Measurements from ENCODE around the gene CMIP.

CMIP gene

GRCh38 chr16:81607805-81608522 is 163.4 kb downstream of the CMIP start:
- DNase-seq (ENCODE audit: low read depth in 2 of 2): no peak

GRCh38 chr16:81608523-81609209 is 164.1 kb downstream of the CMIP start:
- no peak for DNase-seq (ENCODE audit: low read depth in 2 of 2)

GRCh38 chr16:81609323-81609892 is 164.8 kb downstream of the CMIP start:
- DNase-seq (ENCODE audit: low read depth in 2 of 2): no peak

- DNase-seq (ENCODE audit: low read depth in 2 of 2): no peak
Observed at GRCh38 chr16:81610144-81610842, 165.7 kb downstream of the CMIP start.

- no peak for DNase-seq (ENCODE audit: low read depth in 2 of 2)
Observed at GRCh38 chr16:81610936-81611335, 166.3 kb downstream of the CMIP start.

- DNase-seq (ENCODE audit: low read depth in 2 of 2): no peak
Observed at GRCh38 chr16:81611721-81612120, 167.1 kb downstream of the CMIP start.

- DNase-seq (ENCODE audit: low read depth in 2 of 2): no peak
Observed at GRCh38 chr16:81612351-81613163, 167.9 kb downstream of the CMIP start.

GRCh38 chr16:81614171-81614570 is 169.6 kb downstream of the CMIP start:
- DNase-seq (ENCODE audit: low read depth in 2 of 2): no peak

GRCh38 chr16:81614654-81615359 is 170.2 kb downstream of the CMIP start:
- no peak for DNase-seq (ENCODE audit: low read depth in 2 of 2)

GRCh38 chr16:81615411-81615810 is 170.8 kb downstream of the CMIP start:
- no peak for DNase-seq (ENCODE audit: low read depth in 2 of 2)

GRCh38 chr16:81615833-81616232 is 171.2 kb downstream of the CMIP start:
- no peak for DNase-seq (ENCODE audit: low read depth in 2 of 2)

- DNase-seq (ENCODE audit: low read depth in 2 of 2): peak; percentile 60 to 71
Observed at GRCh38 chr16:81616321-81617020, 171.9 kb downstream of the CMIP start.

GRCh38 chr16:81617021-81617346 is 172.4 kb downstream of the CMIP start:
- DNase-seq (ENCODE audit: low read depth in 2 of 2): no peak

- DNase-seq (ENCODE audit: low read depth in 2 of 2): no peak
Observed at GRCh38 chr16:81618187-81618586, 173.6 kb downstream of the CMIP start.

GRCh38 chr16:81618661-81619060 is 174.1 kb downstream of the CMIP start:
- DNase-seq (ENCODE audit: low read depth in 2 of 2): no peak

- no peak for DNase-seq (ENCODE audit: low read depth in 2 of 2)
Observed at GRCh38 chr16:81620029-81620428, 175.4 kb downstream of the CMIP start.

- DNase-seq (ENCODE audit: low read depth in 2 of 2): no peak
Observed at GRCh38 chr16:81620796-81621195, 176.2 kb downstream of the CMIP start.

- DNase-seq (ENCODE audit: low read depth in 2 of 2): no peak
Observed at GRCh38 chr16:81621496-81621895, 176.9 kb downstream of the CMIP start.

- DNase-seq (ENCODE audit: low read depth in 2 of 2): no peak
Observed at GRCh38 chr16:81623365-81624102, 178.9 kb downstream of the CMIP start.

GRCh38 chr16:81624403-81624759 is 179.8 kb downstream of the CMIP start:
- no peak for DNase-seq (ENCODE audit: low read depth in 2 of 2)
